HCT116 (cell line): ENCODE data around the gene OVAAL. TPM values are rescaled to one million over a fixed set of nuclear protein-coding genes. Genes with fewer than 3 reads are reported as not detected.
"Not testable (repeated sequence)": the region's sequence is repeated elsewhere in the genome, so short reads cannot be mapped to it uniquely, and the experiment has no call there.

ENCODE experiments used
- ATAC-seq: fragments of 200-7000 bp; cut with Tn5 transposase; 2 replicates; pipeline ENCODE4 v1.9.1; 2020; ENCODE audit warnings: mild to moderate bottlenecking, moderate library complexity
- BruUV-seq: library from RNA; stranded (reverse); fragments of 400-500 nt; replicated peaks from 2 replicates; lab custom pipeline; 2021; lab: Mats Ljungman, UMichigan
- CTCF ChIA-PET: fragments of 300-600 bp; sonication (Branson Sonifier 250); formaldehyde crosslinking; loops from one replicate; lab custom pipeline; 2021; ENCODE audit warnings: antibody characterized with exemption; lab: Charles Lee
- POLR2A ChIA-PET: fragments of 300-600, 350-600 bp; sonication (Branson Sonifier 250); formaldehyde crosslinking; loops from one replicate; lab custom pipeline; 2021; ENCODE audit warnings: antibody characterized with exemption; lab: Charles Lee
- RAD21 ChIA-PET, 2 experiments: fragments of 300-600 bp; sonication (Branson Sonifier 250); formaldehyde crosslinking; loops; one replicate each; lab custom pipeline; 2023; ENCODE audit warnings: low total read pairs in 2 of 2; ENCODE audit not compliant: uncharacterized antibody in 2 of 2, unreplicated experiment in 2 of 2, low non-redundant PET in 1 of 2; lab: Charles Lee
- DNase-seq: peaks from one replicate; pipeline ENCODE4 v3.0.0-alpha.2; 2010; ENCODE audit warnings: low read depth, low spot score
- H2AFZ ChIP-seq: fragments of 200-600 bp; shearing (Covaris generic), sonication (generic); 2 replicates; pipeline ENCODE4 v1.6.1; 2017; ENCODE audit warnings: low read depth, mixed run types, mixed read lengths, antibody characterized with exemption, low read length; ENCODE audit not compliant: poor library complexity, severe bottlenecking
- H3K27ac ChIP-seq: 2 replicates; pipeline ENCODE4 v1.5.1; 2012; ENCODE audit warnings: low read depth, low read length
- H3K27me3 ChIP-seq: fragments of 200-600 bp; sonication (generic); 2 replicates; pipeline ENCODE4 v1.6.1; 2016; ENCODE audit warnings: mixed run types, low read length, mixed read lengths; ENCODE audit not compliant: insufficient read depth
- H3K36me3 ChIP-seq, 2 experiments: fragments of 200-500 bp in 1 of 2; fragments of 200-600 bp in 1 of 2; sonication (Bioruptor generic) in 1 of 2; sonication (generic) in 1 of 2; 2 replicates each; pipeline versions ENCODE4 v1.5.1 to v1.6.1; 2014 to 2016; ENCODE audit warnings: low read length in 2 of 2, inconsistent platforms in 1 of 2, mixed read lengths in 1 of 2, mixed run types in 1 of 2; ENCODE audit not compliant: insufficient read depth in 2 of 2, control insufficient read depth in 1 of 2
- H3K4me1 ChIP-seq, 2 experiments: fragments of 200-600 bp in 1 of 2; sonication (generic) in 1 of 2; 2 replicates each; pipeline versions ENCODE4 v1.5.1 to v1.6.1; 2012 to 2017; ENCODE audit warnings: low read length in 2 of 2, inconsistent platforms in 1 of 2, mild to moderate bottlenecking in 1 of 2, mixed read lengths in 1 of 2, mixed run types in 1 of 2, moderate library complexity in 1 of 2; ENCODE audit not compliant: insufficient read depth in 2 of 2, control insufficient read depth in 1 of 2
- H3K4me2 ChIP-seq: fragments of 200-600 bp; sonication (generic); 2 replicates; pipeline ENCODE4 v1.6.1; 2017; ENCODE audit warnings: mixed run types, low read length, mixed read lengths
- H3K4me3 ChIP-seq, 2 experiments: fragments of 200-600 bp in 1 of 2; sonication (generic) in 1 of 2; replicated peaks in 1 of 2; 2 replicates each; pipeline ENCODE4 v1.5.1; 2011 to 2016; ENCODE audit warnings: low read length in 2 of 2, control low read depth in 1 of 2, low read depth in 1 of 2, mild to moderate bottlenecking in 1 of 2, mixed read lengths in 1 of 2, mixed run types in 1 of 2
- H3K79me2 ChIP-seq: fragments of 200-600 bp; sonication (generic); 2 replicates; pipeline ENCODE4 v1.6.1; 2017; ENCODE audit warnings: mild to moderate bottlenecking, mixed run types, low read length, moderate library complexity, mixed read lengths; ENCODE audit not compliant: insufficient read depth
- H3K9ac ChIP-seq: fragments of 200-600 bp; sonication (generic); 2 replicates; pipeline ENCODE4 v1.6.1; 2016; ENCODE audit warnings: low read length, mixed read lengths
- H3K9me2 ChIP-seq: fragments of 200-600 bp; sonication (generic), shearing (Covaris generic); 2 replicates; pipeline ENCODE4 v1.6.1; 2017; ENCODE audit warnings: mixed run types, mild to moderate bottlenecking, moderate library complexity; ENCODE audit not compliant: insufficient read depth
- H3K9me3 ChIP-seq, 2 experiments: fragments of 200-500 bp in 1 of 2; fragments of 200-600 bp in 1 of 2; sonication (Bioruptor generic) in 1 of 2; sonication (generic) in 1 of 2; 2 replicates each; pipeline ENCODE4 v1.6.1; 2014 to 2017; ENCODE audit warnings: low read length in 2 of 2, mixed read lengths in 2 of 2, inconsistent platforms in 1 of 2, low read depth in 1 of 2, mild to moderate bottlenecking in 1 of 2, mixed run types in 1 of 2, moderate library complexity in 1 of 2; ENCODE audit not compliant: control insufficient read depth in 1 of 2, insufficient read depth in 1 of 2
- H4K20me1 ChIP-seq: fragments of 200-600 bp; sonication (generic), shearing (Covaris generic); 2 replicates; pipeline ENCODE4 v1.6.1; 2017; ENCODE audit warnings: mixed run types, mild to moderate bottlenecking, moderate library complexity; ENCODE audit not compliant: insufficient read depth
- CBX3 ChIP-seq: IDR thresholded peaks from 2 replicates; pipeline ENCODE4 v1.6.1; 2012; ENCODE audit warnings: low read depth
- JUND ChIP-seq: IDR thresholded peaks from 2 replicates; pipeline ENCODE4 v1.6.1; 2012
- POLR2A ChIP-seq: IDR thresholded peaks from 2 replicates; pipeline ENCODE4 v1.7.0; 2011; ENCODE audit warnings: borderline replicate concordance; ENCODE audit not compliant: insufficient read depth, insufficient read length; ENCODE audit errors: extremely low read depth
- POLR2AphosphoS5 ChIP-seq: IDR thresholded peaks from 2 replicates; pipeline ENCODE4 v1.6.1; 2011; ENCODE audit warnings: mild to moderate bottlenecking, low read depth, low read length, moderate library complexity
- SRF ChIP-seq: IDR thresholded peaks from 2 replicates; pipeline ENCODE4 v1.6.1; 2012; ENCODE audit warnings: low read depth
- ZNF274 ChIP-seq: fragments of 200-500 bp; sonication (Bioruptor generic); IDR thresholded peaks from 2 replicates; pipeline ENCODE4 v1.6.1; 2014; ENCODE audit warnings: mild to moderate bottlenecking, low read depth, low read length, inconsistent platforms
- intact Hi-C: fragments of 100-400 bp; cut with micrococcal nuclease; formaldehyde crosslinking; loops from 2 replicates; pipeline ENCODE4 v1.10.0; 2022
- total RNA-seq: library from RNA; stranded (reverse); gene quantifications from one replicate; pipeline ENCODE4 v1.2.1, GENCODE V29; 2021; ENCODE audit not compliant: unreplicated experiment

OVAAL gene
- total RNA-seq, 1 experiment from 2014 or later = not detected

GRCh38 chr1:180545991-180546390 lies 12.8 kb upstream of the OVAAL start:
- no peaks in the 10 kb centered on the region for H3K9me3 ChIP-seq
- ChIA-PET POLR2A (no interaction called here), RAD21 (no interaction called here), CTCF (no interaction called here)
- DNase-seq (no peak), ATAC-seq (no peak)
- H3K4me2 ChIP-seq = no peak overlapping the region
- H3K4me3 ChIP-seq = no peak overlapping the region
- no peak for TF ChIP-seq ZNF274
- no peak for TF ChIP-seq POLR2AphosphoS5
- TF ChIP-seq CBX3 = no peak
- no peaks in the 10 kb centered on the region for H3K4me1 ChIP-seq
- H4K20me1 ChIP-seq = no peaks in the 10 kb centered on the region
- H2AFZ ChIP-seq = no peak overlapping the region
- no peaks in the 10 kb centered on the region for H3K27me3 ChIP-seq
- intact Hi-C loops = no loop called here
- no peaks in the 10 kb centered on the region for H3K36me3 ChIP-seq
- H3K9me2 ChIP-seq = no peaks in the 10 kb centered on the region
- no peak overlapping the region for H3K9ac ChIP-seq
- H3K79me2 ChIP-seq = no peaks in the 10 kb centered on the region
- no peak overlapping the region for H3K27ac ChIP-seq
- BruUV-seq = no TSS peak

- no TSS peak for BruUV-seq
- no peaks in the 10 kb centered on the region for H3K9me2 ChIP-seq
- CTCF ChIA-PET = no interaction called here
- no peak overlapping the region for H2AFZ ChIP-seq
- H3K36me3 ChIP-seq = no peaks in the 10 kb centered on the region
- no peak for DNase-seq
- intact Hi-C loops = no loop called here
- H3K27ac ChIP-seq = no peak overlapping the region
- no peaks in the 10 kb centered on the region for H3K79me2 ChIP-seq
- no peaks in the 10 kb centered on the region for H3K4me1 ChIP-seq
- POLR2A ChIA-PET = no interaction called here
- RAD21 ChIA-PET = interaction anchor here in 1 of 2 experiments (0.7 kb wide), 1 partner anchor 24 kb away, joined by 4 read pairs; no protein-coding TSS in a partner anchor
- H3K4me3 ChIP-seq = no peak overlapping the region
- no peak overlapping the region for H3K9ac ChIP-seq
- H4K20me1 ChIP-seq = no peaks in the 10 kb centered on the region
- TF ChIP-seq JUND (no peak), CBX3 (no peak), POLR2A (no peak), SRF (no peak)
- no peaks in the 10 kb centered on the region for H3K9me3 ChIP-seq
- no peaks in the 10 kb centered on the region for H3K27me3 ChIP-seq
- no peak for ATAC-seq
- H3K4me2 ChIP-seq = no peak overlapping the region
These were observed 10.0 kb upstream of the OVAAL start for GRCh38 chr1:180548686-180549317.

GRCh38 chr1:180549770-180550169 lies 9.0 kb upstream of the OVAAL start:
- H3K4me2 ChIP-seq, BruUV-seq, ATAC-seq, intact Hi-C loops, H3K36me3 ChIP-seq, H2AFZ ChIP-seq, H3K4me3 ChIP-seq, H3K27ac ChIP-seq, H3K9me2 ChIP-seq, H3K27me3 ChIP-seq, H3K4me1 ChIP-seq, POLR2A ChIA-PET, H3K79me2 ChIP-seq, H4K20me1 ChIP-seq, H3K9me3 ChIP-seq, H3K9ac ChIP-seq, DNase-seq: not testable (repeated sequence)
- ChIA-PET CTCF (interaction anchor here (1.0 kb wide), 1 partner anchor 34 kb away, joined by 3 read pairs; no protein-coding TSS in a partner anchor), RAD21 (interaction anchor here (0.7 kb wide), 2 partner anchors 23 to 643 kb away, joined by 3 to 4 read pairs; no protein-coding TSS in a partner anchor)
